Chondrocyte (in vitro differentiated cells): ENCODE measurements around the gene METTL3. TPM values are rescaled to one million over a fixed set of nuclear protein-coding genes. Genes with fewer than 3 reads are reported as not detected.

Source experiments
- DNase-seq: peaks from one replicate; pipeline ENCODE4 v3.0.0; 2021; ENCODE audit warnings: mixed read lengths, low spot score
- H3K27ac Mint-ChIP-seq: one replicate; pipeline ENCODE4 v1.8.0; 2021; ENCODE audit warnings: mild to moderate bottlenecking, moderate library complexity, mixed read lengths; ENCODE audit not compliant: unreplicated experiment
- H3K27me3 Mint-ChIP-seq: 2 replicates; pipeline ENCODE4 v1.8.0; 2021; ENCODE audit warnings: low read depth, mixed read lengths
- H3K36me3 Mint-ChIP-seq: 2 replicates; pipeline ENCODE4 v1.8.0; 2021; ENCODE audit warnings: low read depth, mixed read lengths
- H3K4me1 Mint-ChIP-seq: 2 replicates; pipeline ENCODE4 v1.8.0; 2021; ENCODE audit warnings: low read depth, mild to moderate bottlenecking, mixed read lengths
- H3K4me3 Mint-ChIP-seq: one replicate; pipeline ENCODE4 v1.8.0; 2021; ENCODE audit warnings: mild to moderate bottlenecking, moderate library complexity, mixed read lengths; ENCODE audit not compliant: unreplicated experiment
- H3K9me3 Mint-ChIP-seq: 2 replicates; pipeline ENCODE4 v1.8.0; 2021; ENCODE audit warnings: low read depth, mixed read lengths
- CTCF ChIP-seq: fragments of 200-600 bp; sonication (generic); IDR thresholded peaks from 2 replicates; pipeline ENCODE4 v1.5.0; 2021; ENCODE audit warnings: antibody characterized with exemption, mild to moderate bottlenecking, moderate library complexity
- long read RNA-seq: library from polyadenylated mRNA; stranded (forward); transcript quantifications from one replicate; pipeline ENCODE4 v2.0.0, GENCODE V29; 2021
- total RNA-seq: library from RNA; stranded (reverse); gene quantifications from 3 replicates; pipeline ENCODE4 v1.2.1, GENCODE V29; 2021

Gene METTL3
- total RNA-seq, result 29.3 to 38.5 TPM (median 30.4 TPM) in 3 replicates
- long read RNA-seq, transcript METTL3-201 (11 exons, 2,015 nt), result major isoform, 33 of 68 reads
- long read RNA-seq, partial matches to known transcripts, result 0 of 68 reads
- long read RNA-seq, other reads (novel, unspliced or antisense), result 33 of 68 reads

- Mint-ChIP-seq H3K27ac (peak within 1 kb of the TSS; percentile 98), H3K36me3 (peaks cover 1% of the 10 kb centered on the region), H3K4me3 (peak within 1 kb of the TSS; percentile 99), H3K27me3 (no peaks in the 10 kb centered on the region), H3K9me3 (peaks cover 4% of the 10 kb centered on the region), H3K4me1 (peaks cover 28% of the 10 kb centered on the region)
- TF ChIP-seq CTCF, result no peak
- DNase-seq, result peak; percentile 97
Observed at GRCh38 chr14:21510735-21511657, at the start of gene METTL3. METTL3 (minus strand) TSS chr14:21511340; CDS start chr14:21511223, 117 bp downstream.

GRCh38 chr14:21558703-21559170 is 47.6 kb upstream of the METTL3 start:
- Mint-ChIP-seq H3K27me3 (peaks cover 1% of the 10 kb centered on the region), H3K36me3 (no peaks in the 10 kb centered on the region), H3K4me1 (peaks cover 12% of the 10 kb centered on the region), H3K4me3 (peak overlapping the region; percentile 28), H3K9me3 (no peaks in the 10 kb centered on the region), H3K27ac (no peak overlapping the region)
- no peak for TF ChIP-seq CTCF
- no peak for DNase-seq

GRCh38 chr14:21557084-21557901 is 46.2 kb upstream of the METTL3 start:
- peak overlapping the region; percentile 60 for H3K4me3 Mint-ChIP-seq
- H3K36me3 Mint-ChIP-seq, result no peaks in the 10 kb centered on the region
- TF ChIP-seq CTCF, result peak; percentile 89
- H3K27ac Mint-ChIP-seq, result peak overlapping the region; percentile 96
- H3K27me3 Mint-ChIP-seq, result no peaks in the 10 kb centered on the region
- peaks cover 12% of the 10 kb centered on the region for H3K4me1 Mint-ChIP-seq
- no peaks in the 10 kb centered on the region for H3K9me3 Mint-ChIP-seq
- no peak for DNase-seq

GRCh38 chr14:21556378-21557083 is 45.4 kb upstream of the METTL3 start:
- H3K9me3 Mint-ChIP-seq, result no peaks in the 10 kb centered on the region
- no peak overlapping the region for H3K4me3 Mint-ChIP-seq
- no peaks in the 10 kb centered on the region for H3K27me3 Mint-ChIP-seq
- peak overlapping the region; percentile 33 for H3K27ac Mint-ChIP-seq
- DNase-seq, result no peak
- no peak for TF ChIP-seq CTCF
- H3K36me3 Mint-ChIP-seq, result no peaks in the 10 kb centered on the region
- H3K4me1 Mint-ChIP-seq, result peaks cover 12% of the 10 kb centered on the region
